HepG2 (cell line): Measurements from ENCODE around the gene SLC35F6. TPM values are rescaled to one million over a fixed set of nuclear protein-coding genes. Genes with fewer than 3 reads are reported as not detected.
"Not testable (repeated sequence)": the region's sequence is repeated elsewhere in the genome, so short reads cannot be mapped to it uniquely, and the experiment has no call there.

Experiments
- ATAC-seq: fragments of 200-7000 bp; cut with Tn5 transposase; 3 replicates; pipeline ENCODE4 v1.9.1; 2020; ENCODE audit warnings: mild to moderate bottlenecking, moderate library complexity
- BruUV-seq: library from RNA; stranded (reverse); fragments of 400-500 nt; replicated peaks from 2 replicates; lab custom pipeline; 2021; lab: Mats Ljungman, UMichigan
- CTCF ChIA-PET: fragments of 300-600 bp; formaldehyde crosslinking; extraction: SDS; loops from one replicate; lab custom pipeline; 2021; ENCODE audit warnings: low total read pairs, inconsistent platforms, low intra/inter-chr PET ratio; lab: Yijun Ruan, JAX
- POLR2A ChIA-PET: fragments of 350-600 bp; sonication (Branson Sonifier 250); formaldehyde crosslinking; loops from one replicate; lab custom pipeline; 2020; ENCODE audit warnings: antibody characterized with exemption, inconsistent platforms; lab: Yijun Ruan, JAX
- DNase-seq: peaks from one replicate; pipeline ENCODE4 v3.0.0-alpha.2; 2015; ENCODE audit warnings: low spot score
- FAIRE-seq: peaks from 3 replicates; lab custom pipeline; 2011; peaks lifted over from hg19 to GRCh38; lab: Jason Lieb, UNC
- H2AFZ ChIP-seq: one replicate; pipeline ENCODE4 v1.6.1; 2011; ENCODE audit warnings: low read length, inconsistent platforms
- H3K27ac ChIP-seq: fragments of 300-600 bp; 3 replicates; pipeline ENCODE4 v1.8.0; 2011; ENCODE audit warnings: mixed run types, mild to moderate bottlenecking, mixed read lengths, low read length, inconsistent platforms; ENCODE audit not compliant: insufficient read depth; ENCODE audit errors: extremely low read length
- H3K27me3 ChIP-seq, 2 experiments: fragments of 200-600 bp in 1 of 2; 2 replicates in 1 of 2; 3 replicates in 1 of 2; pipeline versions ENCODE4 v1.6.0 to v1.8.0; 2011; ENCODE audit warnings: low read length in 2 of 2, mild to moderate bottlenecking in 2 of 2, moderate library complexity in 2 of 2, inconsistent platforms in 1 of 2; ENCODE audit not compliant: insufficient read depth in 2 of 2, control insufficient read depth in 1 of 2
- H3K36me3 ChIP-seq, 2 experiments: fragments of 200-600 bp in 1 of 2; replicated peaks in 1 of 2; 2 replicates in 1 of 2; 3 replicates in 1 of 2; pipeline versions ENCODE4 v1.5.1 to v1.8.0; 2011; ENCODE audit warnings: low read length in 2 of 2, inconsistent platforms in 1 of 2; ENCODE audit not compliant: insufficient read depth in 2 of 2, control insufficient read depth in 1 of 2
- H3K4me1 ChIP-seq: 2 replicates; pipeline ENCODE4 v1.5.1; 2012; ENCODE audit warnings: low read length, inconsistent platforms; ENCODE audit not compliant: insufficient read depth
- H3K4me2 ChIP-seq: 2 replicates; pipeline ENCODE4 v1.6.0; 2011; ENCODE audit warnings: low read depth, low read length, inconsistent platforms
- H3K4me3 ChIP-seq, 3 experiments: fragments of 200-600 bp in 1 of 3; sonication (generic), shearing (Covaris generic) in 1 of 3; replicated peaks in 1 of 3; 2 replicates each; pipeline ENCODE4 v1.5.1; 2011 to 2016; ENCODE audit warnings: low read length in 3 of 3, inconsistent platforms in 2 of 3, low read depth in 2 of 3, mild to moderate bottlenecking in 2 of 3, control low read depth in 1 of 3, mixed read lengths in 1 of 3; ENCODE audit not compliant: insufficient read depth in 1 of 3
- H3K79me2 ChIP-seq: one replicate; pipeline ENCODE4 v1.6.1; 2011; ENCODE audit warnings: low read length, inconsistent platforms; ENCODE audit not compliant: insufficient read depth
- H3K9ac ChIP-seq: 2 replicates; pipeline ENCODE4 v1.6.0; 2011; ENCODE audit warnings: mild to moderate bottlenecking, low read depth, low read length, inconsistent platforms; ENCODE audit not compliant: insufficient read depth
- H3K9me3 ChIP-seq: 2 replicates; pipeline ENCODE4 v1.5.1; 2012; ENCODE audit warnings: mild to moderate bottlenecking, low read length
- H4K20me1 ChIP-seq: 2 replicates; pipeline ENCODE4 v1.6.0; 2011; ENCODE audit warnings: inconsistent platforms, mild to moderate bottlenecking, low read length, moderate library complexity; ENCODE audit not compliant: insufficient read depth
- FOXA3 ChIP-seq: IDR thresholded peaks from 2 replicates; pipeline ENCODE4 v1.6.1; 2016; ENCODE audit warnings: missing genetic modification reagents, missing compliant biosample characterization
- GLI4 ChIP-seq: sonication (generic); formaldehyde crosslinking; IDR thresholded peaks from 2 replicates; pipeline ENCODE4 v1.5.1; 2020; ENCODE audit warnings: missing genetic modification reagents, mild to moderate bottlenecking, moderate library complexity, borderline replicate concordance
- SP2 ChIP-seq: sonication (generic); formaldehyde crosslinking; IDR thresholded peaks from 2 replicates; pipeline ENCODE4 v1.5.1; 2020; ENCODE audit warnings: mild to moderate bottlenecking, missing genetic modification reagents
- ZFP90 ChIP-seq: sonication (generic); formaldehyde crosslinking; IDR thresholded peaks from 2 replicates; pipeline ENCODE4 v1.8.0; 2022; ENCODE audit warnings: missing genetic modification reagents, mild to moderate bottlenecking, inconsistent platforms, borderline replicate concordance
- ZNF136 ChIP-seq: sonication (generic); formaldehyde crosslinking; IDR thresholded peaks from 2 replicates; pipeline ENCODE4 v1.8.1; 2022; ENCODE audit warnings: low read depth, mild to moderate bottlenecking, moderate library complexity, missing genetic modification reagents
- ZNF549 ChIP-seq: sonication (generic); formaldehyde crosslinking; IDR thresholded peaks from 2 replicates; pipeline ENCODE4 v1.5.0; 2020; ENCODE audit warnings: missing genetic modification reagents
- ZNF644 ChIP-seq: IDR thresholded peaks from 2 replicates; pipeline ENCODE4 v1.6.1; 2016; ENCODE audit warnings: low read depth
- ZNF674 ChIP-seq: sonication (generic); formaldehyde crosslinking; IDR thresholded peaks from 2 replicates; pipeline ENCODE4 v1.5.0; 2020; ENCODE audit warnings: low read depth, mild to moderate bottlenecking, missing genetic modification reagents
- WGBS: methylation state at CpG from one replicate; pipeline ENCODE4 v1.1.6; 2017; ENCODE audit warnings: low lambda C conversion rate; 5-methylcytosine and 5-hydroxymethylcytosine counted together
- in situ Hi-C: cut with HindIII; loops from 2 replicates; pipeline ENCODE4 v1.10.0; 2017; ENCODE audit warnings: low pct_unique_long_range_greater_than_20kb; ENCODE audit not compliant: extremely low pct_ligation_motif_present
- intact Hi-C: fragments of 100-400 bp; cut with micrococcal nuclease; formaldehyde crosslinking; loops from one replicate; pipeline ENCODE4 v1.10.0; 2022; ENCODE audit not compliant: unreplicated experiment
- polyA plus RNA-seq, 8 experiments: library from polyadenylated mRNA; depleted of rRNA in 3 of 8; stranded (reverse) in 7 of 8; unstranded in 1 of 8; fragments of >200 nt; fragmentation: Illumina TruSeq in 4 of 8; extraction: Trizol in 4 of 8; gene quantifications; 2 replicates each; pipeline versions ENCODE4 v1.2.1 to v1.2.3, GENCODE V29; 2011 to 2016; ENCODE audit warnings: low read depth in 4 of 8, missing spikeins in 1 of 8, mixed read lengths in 1 of 8; ENCODE audit not compliant: insufficient read depth in 1 of 8
- total RNA-seq, 5 experiments: library from RNA; depleted of rRNA; stranded (reverse); fragments of >200 nt; fragmentation: Illumina TruSeq; extraction: Trizol; gene quantifications; 2 replicates each; pipeline ENCODE4 v1.2.3, GENCODE V29; 2016; ENCODE audit warnings: low read depth in 1 of 5

Gene SLC35F6
- total and polyA plus RNA-seq, 2 of the 13 experiments (the other 11 are each of a cell fraction or from before 2014, with no cell fraction given): 15.2 to 21.2 TPM

GRCh38 chr2:26760991-26761390 lies 3.1 kb upstream of the SLC35F6 start:
- DNase-seq, BruUV-seq, in situ Hi-C loops, H3K9me3 ChIP-seq, H3K27ac ChIP-seq, POLR2A ChIA-PET, CTCF ChIA-PET, H2AFZ ChIP-seq, H4K20me1 ChIP-seq, H3K9ac ChIP-seq, H3K27me3 ChIP-seq, H3K4me2 ChIP-seq, ATAC-seq, FAIRE-seq, intact Hi-C loops, H3K36me3 ChIP-seq, H3K4me3 ChIP-seq: not testable (repeated sequence)
- WGBS: 77% methylated on average over 10 of the region's 10 CpGs
- Histone ChIP-seq H3K4me1 (peaks cover 59% of the 10 kb centered on the region), H3K79me2 (peaks cover 17% of the 10 kb centered on the region)

DNA sequence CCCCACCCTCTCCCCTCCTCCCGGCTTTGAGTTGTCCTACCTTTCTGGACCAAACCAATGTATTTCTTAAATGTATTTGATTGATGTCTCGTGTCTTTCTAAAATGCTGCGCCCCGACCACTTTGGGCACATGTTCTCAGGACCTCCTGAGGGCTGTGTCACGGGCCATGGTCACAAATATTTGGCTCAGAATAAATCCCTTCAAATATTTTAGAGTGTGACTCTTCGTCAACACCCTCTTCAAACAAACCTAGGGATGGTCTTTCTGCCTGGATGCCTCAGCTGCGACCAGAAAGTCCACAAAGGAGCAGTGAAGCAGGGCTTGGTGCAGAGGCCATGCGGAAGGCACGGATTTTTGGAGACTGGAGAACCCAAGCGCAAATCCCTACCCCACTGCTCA lies 1.1 kb upstream of the SLC35F6 start:
- FAIRE-seq (no peak), DNase-seq (no peak), ATAC-seq (no peak)
- Histone ChIP-seq H3K9ac (no peak overlapping the region), H3K27ac (no peak overlapping the region), H3K4me3 (peak overlapping the region in 1 of 3 experiments; percentile 91; a peak in 1 of 6 replicates), H4K20me1 (no peaks in the 10 kb centered on the region), H3K36me3 (no peaks in the 10 kb centered on the region), H3K79me2 (peaks cover 22% of the 10 kb centered on the region), H3K27me3 (no peaks in the 10 kb centered on the region; a peak in 1 of 5 replicates), H3K9me3 (no peaks in the 10 kb centered on the region), H2AFZ (no peak overlapping the region), H3K4me1 (peaks cover 44% of the 10 kb centered on the region), H3K4me2 (peak overlapping the region; percentile 94)
- intact Hi-C loops (no loop called here), in situ Hi-C loops (no loop called here)
- WGBS: 68% methylated on average over 10 of the region's 10 CpGs
- CTCF ChIA-PET: no interaction called here
- BruUV-seq: TSS peak; percentile 88
- POLR2A ChIA-PET: interaction anchor here (1.4 kb wide), 1 partner anchor 9 kb away, joined by 7 read pairs; no protein-coding TSS in a partner anchor
- TF ChIP-seq ZFP90 (CRISPR knock-in tag) (no peak), ZNF549 (no peak), ZNF644 (CRISPR knock-in tag) (no peak), FOXA3 (CRISPR knock-in tag) (peak; percentile 31; the same call in 1 of the 2 replicates), ZNF674 (CRISPR knock-in tag) (no peak), SP2 (no peak), ZNF136 (CRISPR knock-in tag) (no peak), GLI4 (CRISPR knock-in tag) (no peak)
- TF ChIP-seq, all 625 proteins: peak for 1
